Stimulated activated naive B cell treated with anti-CD40 and anti-IgM and Interleukin-4, amounts not matched to agents 10 μg/mL and 1 μg/mL and 100 μg/mL, for 72 hours (primary cell): ENCODE measurements around the gene IFT80.
A peak's percentile ranks its signal among the peaks of the same experiment; 100 is the strongest.

Experiments
- ATAC-seq, 2 donors: fragments of 150-1000 bp; cut with Tn5 transposase; replicated peaks; 2 replicates each; pipeline ENCODE4 v1.10.0; 2021; ENCODE audit warnings: moderate library complexity in 1 of 2
- DNase-seq: peaks from one replicate; pipeline ENCODE4 v3.0.0; 2021
- H3K27ac Mint-ChIP-seq: one replicate; pipeline ENCODE4 v1.8.0; 2022; ENCODE audit warnings: mild to moderate bottlenecking, mixed read lengths
- H3K27me3 Mint-ChIP-seq, 2 donors: one replicate each; pipeline ENCODE4 v1.8.0; 2022; ENCODE audit warnings: mixed read lengths in 2 of 2
- H3K36me3 Mint-ChIP-seq, 2 donors: one replicate each; pipeline ENCODE4 v1.8.0; 2022; ENCODE audit warnings: mixed read lengths in 2 of 2, mild to moderate bottlenecking in 1 of 2
- H3K4me1 Mint-ChIP-seq, 2 donors: one replicate each; pipeline ENCODE4 v1.8.0; 2022; ENCODE audit warnings: mixed read lengths in 2 of 2, mild to moderate bottlenecking in 1 of 2
- H3K4me3 Mint-ChIP-seq, 2 donors: one replicate each; pipeline ENCODE4 v1.8.0; 2022; ENCODE audit warnings: mild to moderate bottlenecking in 2 of 2, mixed read lengths in 2 of 2, moderate library complexity in 1 of 2
- H3K9me3 Mint-ChIP-seq, 2 donors: one replicate each; pipeline ENCODE4 v1.8.0; 2022; ENCODE audit warnings: mixed read lengths in 2 of 2, mild to moderate bottlenecking in 1 of 2

Gene IFT80

GRCh38 chr3:160302806-160303205 lies 96.2 kb downstream of the IFT80 start:
- no peaks in the 10 kb centered on the region for H3K4me1 Mint-ChIP-seq
- peaks cover 15 to 16% of the 10 kb centered on the region in 2 donors for H3K36me3 Mint-ChIP-seq
- no peaks in the 10 kb centered on the region for H3K27me3 Mint-ChIP-seq
- no peak for DNase-seq
- no peaks in the 10 kb centered on the region for H3K9me3 Mint-ChIP-seq
- H3K27ac Mint-ChIP-seq = no peak overlapping the region
- ATAC-seq = no peak
- H3K4me3 Mint-ChIP-seq = no peak overlapping the region

- Mint-ChIP-seq H3K27ac (no peak overlapping the region), H3K9me3 (no peaks in the 10 kb centered on the region), H3K4me1 (peaks cover 0 to 6% of the 10 kb centered on the region in 2 donors), H3K36me3 (peaks cover 8 to 10% of the 10 kb centered on the region in 2 donors), H3K4me3 (no peak overlapping the region), H3K27me3 (no peaks in the 10 kb centered on the region)
- ATAC-seq (no peak), DNase-seq (no peak)
Measured at GRCh38 chr3:160296591-160296990, 102.4 kb downstream of the IFT80 start.

GRCh38 chr3:160291909-160292299 lies 107.1 kb downstream of the IFT80 start:
- Mint-ChIP-seq H3K27ac (no peak overlapping the region), H3K36me3 (peaks cover 17 to 23% of the 10 kb centered on the region in 2 donors), H3K9me3 (peaks cover 0 to 3% of the 10 kb centered on the region in 2 donors), H3K4me1 (peaks cover 0 to 5% of the 10 kb centered on the region in 2 donors), H3K4me3 (no peak overlapping the region), H3K27me3 (no peaks in the 10 kb centered on the region)
- DNase-seq (no peak), ATAC-seq (no peak)

GRCh38 chr3:160291290-160291908 lies 107.6 kb downstream of the IFT80 start:
- ATAC-seq = no peak
- Mint-ChIP-seq H3K36me3 (peaks cover 17 to 23% of the 10 kb centered on the region in 2 donors), H3K4me1 (no peaks in the 10 kb centered on the region), H3K4me3 (no peak overlapping the region), H3K27ac (no peak overlapping the region), H3K9me3 (peaks cover 0 to 3% of the 10 kb centered on the region in 2 donors), H3K27me3 (no peaks in the 10 kb centered on the region)
- DNase-seq = no peak

GRCh38 chr3:160287666-160288065 lies 111.4 kb downstream of the IFT80 start:
- ATAC-seq = no peak
- Mint-ChIP-seq H3K9me3 (peaks cover 0 to 3% of the 10 kb centered on the region in 2 donors), H3K4me3 (no peak overlapping the region), H3K27me3 (no peaks in the 10 kb centered on the region), H3K27ac (no peak overlapping the region), H3K4me1 (peaks cover 0 to 2% of the 10 kb centered on the region in 2 donors), H3K36me3 (peaks cover 19 to 27% of the 10 kb centered on the region in 2 donors)
- no peak for DNase-seq

- no peak overlapping the region for H3K27ac Mint-ChIP-seq
- H3K36me3 Mint-ChIP-seq = peaks cover 21 to 27% of the 10 kb centered on the region in 2 donors
- H3K4me3 Mint-ChIP-seq = no peak overlapping the region
- no peak for DNase-seq
- H3K9me3 Mint-ChIP-seq = peaks cover 0 to 3% of the 10 kb centered on the region in 2 donors
- no peaks in the 10 kb centered on the region for H3K27me3 Mint-ChIP-seq
- peak; percentile 45 for ATAC-seq
- H3K4me1 Mint-ChIP-seq = peaks cover 0 to 2% of the 10 kb centered on the region in 2 donors
Measured at GRCh38 chr3:160286231-160286630, 112.8 kb downstream of the IFT80 start.

GRCh38 chr3:160280836-160281235 lies 118.2 kb downstream of the IFT80 start:
- H3K36me3 Mint-ChIP-seq = peaks cover 16 to 25% of the 10 kb centered on the region in 2 donors
- ATAC-seq (no peak), DNase-seq (no peak)
- no peaks in the 10 kb centered on the region for H3K4me1 Mint-ChIP-seq
- H3K9me3 Mint-ChIP-seq = no peaks in the 10 kb centered on the region
- no peak overlapping the region for H3K4me3 Mint-ChIP-seq
- no peak overlapping the region for H3K27ac Mint-ChIP-seq
- H3K27me3 Mint-ChIP-seq = no peaks in the 10 kb centered on the region

- Mint-ChIP-seq H3K4me3 (no peak overlapping the region), H3K4me1 (no peaks in the 10 kb centered on the region), H3K36me3 (peaks cover 16 to 25% of the 10 kb centered on the region in 2 donors), H3K27ac (no peak overlapping the region), H3K27me3 (no peaks in the 10 kb centered on the region), H3K9me3 (no peaks in the 10 kb centered on the region)
- DNase-seq (no peak), ATAC-seq (no peak)
Measured at GRCh38 chr3:160279657-160280056, 119.4 kb downstream of the IFT80 start.

GRCh38 chr3:160278210-160278609 lies 120.8 kb downstream of the IFT80 start:
- ATAC-seq (no peak), DNase-seq (no peak)
- Mint-ChIP-seq H3K36me3 (peaks cover 25 to 32% of the 10 kb centered on the region in 2 donors), H3K4me3 (no peak overlapping the region), H3K27me3 (no peaks in the 10 kb centered on the region), H3K9me3 (no peaks in the 10 kb centered on the region), H3K4me1 (no peaks in the 10 kb centered on the region), H3K27ac (no peak overlapping the region)

- H3K36me3 Mint-ChIP-seq = peaks cover 5 to 12% of the 10 kb centered on the region in 2 donors
- no peak for DNase-seq
- peaks cover 0 to 5% of the 10 kb centered on the region in 2 donors for H3K4me1 Mint-ChIP-seq
- no peak for ATAC-seq
- no peaks in the 10 kb centered on the region for H3K9me3 Mint-ChIP-seq
- H3K27ac Mint-ChIP-seq = no peak overlapping the region
- no peak overlapping the region for H3K4me3 Mint-ChIP-seq
- no peaks in the 10 kb centered on the region for H3K27me3 Mint-ChIP-seq
Measured at GRCh38 chr3:160265088-160265487, 133.9 kb downstream of the IFT80 start.

- ATAC-seq (no peak), DNase-seq (no peak)
- H3K27me3 Mint-ChIP-seq = no peaks in the 10 kb centered on the region
- no peaks in the 10 kb centered on the region for H3K9me3 Mint-ChIP-seq
- H3K4me1 Mint-ChIP-seq = peaks cover 0 to 5% of the 10 kb centered on the region in 2 donors
- H3K4me3 Mint-ChIP-seq = no peak overlapping the region
- peaks cover 7 to 11% of the 10 kb centered on the region in 2 donors for H3K36me3 Mint-ChIP-seq
- no peak overlapping the region for H3K27ac Mint-ChIP-seq
Measured at GRCh38 chr3:160260587-160261270, 138.3 kb downstream of the IFT80 start.

- peaks cover 0 to 5% of the 10 kb centered on the region in 2 donors for H3K4me1 Mint-ChIP-seq
- H3K27me3 Mint-ChIP-seq = no peaks in the 10 kb centered on the region
- H3K27ac Mint-ChIP-seq = no peak overlapping the region
- H3K9me3 Mint-ChIP-seq = no peaks in the 10 kb centered on the region
- H3K36me3 Mint-ChIP-seq = peaks cover 3 to 13% of the 10 kb centered on the region in 2 donors
- ATAC-seq (no peak), DNase-seq (no peak)
- H3K4me3 Mint-ChIP-seq = no peak overlapping the region
Measured at GRCh38 chr3:160259589-160259988, 139.4 kb downstream of the IFT80 start.

- ATAC-seq = no peak
- H3K27me3 Mint-ChIP-seq = no peaks in the 10 kb centered on the region
- H3K4me1 Mint-ChIP-seq = peaks cover 0 to 5% of the 10 kb centered on the region in 2 donors
- H3K9me3 Mint-ChIP-seq = no peaks in the 10 kb centered on the region
- H3K27ac Mint-ChIP-seq = no peak overlapping the region
- no peak overlapping the region for H3K4me3 Mint-ChIP-seq
- H3K36me3 Mint-ChIP-seq = peaks cover 3 to 12% of the 10 kb centered on the region in 2 donors
- DNase-seq = no peak
Measured at GRCh38 chr3:160257606-160258005, 141.4 kb downstream of the IFT80 start.

- H3K9me3 Mint-ChIP-seq = no peaks in the 10 kb centered on the region
- H3K4me1 Mint-ChIP-seq = no peaks in the 10 kb centered on the region
- no peak for ATAC-seq
- H3K36me3 Mint-ChIP-seq = peaks cover 0 to 7% of the 10 kb centered on the region in 2 donors
- no peak for DNase-seq
- H3K27me3 Mint-ChIP-seq = no peaks in the 10 kb centered on the region
- no peak overlapping the region for H3K4me3 Mint-ChIP-seq
- no peak overlapping the region for H3K27ac Mint-ChIP-seq
Measured at GRCh38 chr3:160253298-160253697, 145.7 kb downstream of the IFT80 start.

GRCh38 chr3:160247766-160248165 lies 151.3 kb downstream of the IFT80 start:
- no peak overlapping the region for H3K27ac Mint-ChIP-seq
- no peak overlapping the region for H3K4me3 Mint-ChIP-seq
- ATAC-seq (no peak), DNase-seq (no peak)
- H3K9me3 Mint-ChIP-seq = peaks cover 6 to 12% of the 10 kb centered on the region in 2 donors
- H3K4me1 Mint-ChIP-seq = no peaks in the 10 kb centered on the region
- H3K36me3 Mint-ChIP-seq = no peaks in the 10 kb centered on the region
- no peaks in the 10 kb centered on the region for H3K27me3 Mint-ChIP-seq
